Fibroblast of skin of left quadriceps (primary cell): Measurements from ENCODE around the gene SERPINA6.
"Not testable (repeated sequence)": the region's sequence is repeated elsewhere in the genome, so short reads cannot be mapped to it uniquely, and the experiment has no call there.

Source experiments
- DNase-seq, 2 experiments: peaks; one replicate each; pipeline ENCODE4 v3.0.0-alpha.2; 2013; ENCODE audit warnings: low read depth in 2 of 2

The SERPINA6 gene

GRCh38 chr14:94354638-94355185 is 31.6 kb upstream of the SERPINA6 start:
- no peak for DNase-seq

- not testable (repeated sequence) for DNase-seq
Observed at GRCh38 chr14:94354190-94354589, 31.1 kb upstream of the SERPINA6 start.

GRCh38 chr14:94349276-94349675 is 26.1 kb upstream of the SERPINA6 start:
- DNase-seq, result no peak

GRCh38 chr14:94348836-94349235 is 25.7 kb upstream of the SERPINA6 start:
- DNase-seq, result no peak

- DNase-seq, result no peak
Observed at GRCh38 chr14:94346841-94347240, 23.7 kb upstream of the SERPINA6 start.

GRCh38 chr14:94346065-94346786 is 23.1 kb upstream of the SERPINA6 start:
- not testable (repeated sequence) for DNase-seq

- DNase-seq, result peak; percentile 79 to 81
Observed at GRCh38 chr14:94345344-94346064, 22.4 kb upstream of the SERPINA6 start.

- DNase-seq, result no peak
Observed at GRCh38 chr14:94344389-94344788, 21.3 kb upstream of the SERPINA6 start.

GRCh38 chr14:94343238-94344005 is 20.3 kb upstream of the SERPINA6 start:
- no peak for DNase-seq

GRCh38 chr14:94342334-94342934 is 19.3 kb upstream of the SERPINA6 start:
- DNase-seq, result peak; percentile 99

- peak in 1 of 2 experiments; percentile 12 for DNase-seq
Observed at GRCh38 chr14:94341656-94342333, 18.7 kb upstream of the SERPINA6 start.

GRCh38 chr14:94340533-94340932 is 17.4 kb upstream of the SERPINA6 start:
- DNase-seq, result no peak

- DNase-seq, result no peak
Observed at GRCh38 chr14:94338023-94338422, 14.9 kb upstream of the SERPINA6 start.

- DNase-seq, result no peak
Observed at GRCh38 chr14:94337274-94337673, 14.1 kb upstream of the SERPINA6 start.

- DNase-seq, result no peak
Observed at GRCh38 chr14:94334872-94335271, 11.7 kb upstream of the SERPINA6 start.

GRCh38 chr14:94332587-94332986 is 9.5 kb upstream of the SERPINA6 start:
- no peak for DNase-seq

GRCh38 chr14:94332063-94332583 is 9.0 kb upstream of the SERPINA6 start:
- no peak for DNase-seq

GRCh38 chr14:94331462-94331861 is 8.3 kb upstream of the SERPINA6 start:
- no peak for DNase-seq

- no peak for DNase-seq
Observed at GRCh38 chr14:94330857-94331256, 7.7 kb upstream of the SERPINA6 start.

GRCh38 chr14:94330432-94330831 is 7.3 kb upstream of the SERPINA6 start:
- DNase-seq, result no peak

- no peak for DNase-seq
Observed at GRCh38 chr14:94329857-94330256, 6.7 kb upstream of the SERPINA6 start.
